Left ventricle myocardium inferior (tissue), 1 donor: ENCODE measurements around the gene C3orf33. TPM values are rescaled to one million over a fixed set of nuclear protein-coding genes. Genes with fewer than 3 reads are reported as not detected.

Experiments used
- DNase-seq: peaks from one replicate; pipeline ENCODE4 v3.0.0-alpha.2; 2020
- H3K27ac ChIP-seq: fragments of 200-600 bp; replicated peaks from 2 replicates; pipeline ENCODE4 v1.8.0; 2021
- H3K27me3 ChIP-seq: fragments of 200-600 bp; 2 replicates; pipeline ENCODE4 v1.8.0; 2021; ENCODE audit warnings: low read depth
- H3K36me3 ChIP-seq: fragments of 200-600 bp; 2 replicates; pipeline ENCODE4 v1.8.0; 2021
- H3K4me1 ChIP-seq: fragments of 200-600 bp; 2 replicates; pipeline ENCODE4 v1.8.0; 2021
- H3K4me3 ChIP-seq: fragments of 200-600 bp; 2 replicates; pipeline ENCODE4 v1.8.0; 2021; ENCODE audit warnings: mild to moderate bottlenecking, moderate library complexity
- H3K9me3 ChIP-seq: fragments of 200-600 bp; replicated peaks from 2 replicates; pipeline ENCODE4 v1.8.0; 2021
- intact Hi-C: fragments of 100-400 bp; cut with micrococcal nuclease; formaldehyde crosslinking; loops from one replicate; pipeline ENCODE4 v1.11.0; 2022
- total RNA-seq: library from RNA; stranded (reverse); fragmentation: NEBNext Ultra II Directional; extraction: Animal tissue kit (Norgen Biotek cat#: 25700); gene quantifications from one replicate; pipeline ENCODE4 v1.2.1, GENCODE V29; 2021
- TF ChIP-seq, protein P1 (sequence below): fragments of 200-600 bp; IDR thresholded peaks from 2 replicates; pipeline ENCODE4 v1.8.0; 2021; ENCODE audit warnings: antibody characterized with exemption, mild to moderate bottlenecking, borderline replicate concordance
- donor health status: DM: no; HTN: yes; CAD: no; lungs with severe emphysema.

The C3orf33 gene
- total RNA-seq, 1 donor from 2014 or later, result 6.6 TPM

DNA sequence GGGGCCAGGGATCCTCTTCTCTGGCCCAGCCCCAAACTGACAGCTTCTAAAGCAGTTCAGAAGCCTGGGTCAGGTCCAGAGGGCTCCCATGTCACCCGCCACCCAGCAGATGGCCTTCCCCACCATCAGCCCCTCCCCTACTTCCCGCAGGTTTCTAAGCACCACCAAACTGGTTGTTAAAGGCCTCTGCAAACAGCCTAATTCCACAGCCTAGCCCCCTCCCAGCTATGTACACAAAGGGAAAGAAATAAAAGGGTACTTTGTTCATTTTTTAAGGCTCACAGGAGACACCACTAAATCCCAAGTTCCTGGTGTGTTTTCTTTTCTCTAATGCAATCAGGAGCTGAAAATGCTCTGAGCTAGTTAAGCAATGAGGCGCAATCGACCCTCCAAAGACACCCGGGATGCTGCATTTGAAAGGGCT lies 91.8 kb downstream of the C3orf33 start:
- Histone ChIP-seq H3K36me3 (no peaks in the 10 kb centered on the region), H3K27ac (no peak overlapping the region), H3K27me3 (no peaks in the 10 kb centered on the region), H3K9me3 (peaks cover 24% of the 10 kb centered on the region), H3K4me1 (no peaks in the 10 kb centered on the region), H3K4me3 (no peak overlapping the region)
- intact Hi-C loops, result no loop called here
- TF ChIP-seq, protein P1, sequence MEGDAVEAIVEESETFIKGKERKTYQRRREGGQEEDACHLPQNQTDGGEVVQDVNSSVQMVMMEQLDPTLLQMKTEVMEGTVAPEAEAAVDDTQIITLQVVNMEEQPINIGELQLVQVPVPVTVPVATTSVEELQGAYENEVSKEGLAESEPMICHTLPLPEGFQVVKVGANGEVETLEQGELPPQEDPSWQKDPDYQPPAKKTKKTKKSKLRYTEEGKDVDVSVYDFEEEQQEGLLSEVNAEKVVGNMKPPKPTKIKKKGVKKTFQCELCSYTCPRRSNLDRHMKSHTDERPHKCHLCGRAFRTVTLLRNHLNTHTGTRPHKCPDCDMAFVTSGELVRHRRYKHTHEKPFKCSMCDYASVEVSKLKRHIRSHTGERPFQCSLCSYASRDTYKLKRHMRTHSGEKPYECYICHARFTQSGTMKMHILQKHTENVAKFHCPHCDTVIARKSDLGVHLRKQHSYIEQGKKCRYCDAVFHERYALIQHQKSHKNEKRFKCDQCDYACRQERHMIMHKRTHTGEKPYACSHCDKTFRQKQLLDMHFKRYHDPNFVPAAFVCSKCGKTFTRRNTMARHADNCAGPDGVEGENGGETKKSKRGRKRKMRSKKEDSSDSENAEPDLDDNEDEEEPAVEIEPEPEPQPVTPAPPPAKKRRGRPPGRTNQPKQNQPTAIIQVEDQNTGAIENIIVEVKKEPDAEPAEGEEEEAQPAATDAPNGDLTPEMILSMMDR, result no peak
- no peak for DNase-seq

Other genes with a start within 250 kb of the C3orf33 start
- 0.85 TPM for gene PLCH1, start 61.2 kb downstream of the C3orf33 start, total RNA-seq
- gene SLC33A1, start 48.1 kb upstream of the C3orf33 start, total RNA-seq, result 22.4 TPM
- 29.4 TPM for gene GMPS, start 64.4 kb upstream of the C3orf33 start, total RNA-seq